ENCODE measurements around the gene KRTAP10-7. TPM values are rescaled to one million over a fixed set of nuclear protein-coding genes. Genes with fewer than 3 reads are reported as not detected.

KRTAP10-7 gene
- total and polyA plus RNA-seq, 2 of the 13 experiments (the other 11 are each of a cell fraction or from before 2014, with no cell fraction given) = not detected

DNA sequence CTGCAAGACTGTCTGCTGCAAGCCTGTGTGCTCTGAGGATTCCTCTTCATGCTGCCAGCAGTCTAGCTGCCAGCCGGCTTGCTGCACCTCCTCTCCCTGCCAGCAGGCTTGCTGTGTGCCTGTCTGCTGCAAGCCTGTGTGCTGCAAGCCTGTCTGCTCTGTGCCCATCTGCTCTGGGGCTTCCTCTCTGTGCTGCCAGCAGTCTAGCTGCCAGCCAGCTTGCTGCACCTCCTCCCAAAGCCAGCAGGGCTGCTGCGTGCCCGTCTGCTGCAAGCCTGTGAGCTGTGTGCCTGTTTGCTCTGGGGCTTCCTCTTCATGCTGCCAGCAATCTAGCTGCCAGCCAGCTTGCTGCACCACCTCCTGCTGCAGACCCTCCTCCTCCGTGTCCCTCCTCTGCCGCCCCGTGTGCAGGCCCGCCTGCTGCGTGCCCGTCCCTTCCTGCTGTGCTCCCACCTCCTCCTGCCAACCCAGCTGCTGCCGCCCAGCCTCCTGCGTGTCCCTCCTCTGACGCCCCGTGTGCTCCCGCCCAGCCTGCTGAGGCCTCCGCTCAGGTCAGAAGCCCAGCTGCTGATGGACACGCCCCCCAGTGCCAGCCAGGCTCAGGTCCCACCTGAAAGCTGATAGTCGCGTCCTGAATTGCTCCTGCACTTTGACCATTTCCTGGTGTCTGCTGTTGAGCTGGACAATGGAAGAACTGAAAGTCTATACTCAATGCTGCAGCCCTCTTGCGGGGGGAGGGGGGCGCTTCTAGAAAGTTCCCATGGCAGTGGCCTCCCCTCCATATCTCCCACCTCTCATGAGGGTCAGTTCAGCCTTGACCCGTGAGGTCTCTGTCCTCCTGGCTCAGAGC is 25.7 kb upstream of the KRTAP10-7 start (continued):
- TF ChIP-seq, protein P1, sequence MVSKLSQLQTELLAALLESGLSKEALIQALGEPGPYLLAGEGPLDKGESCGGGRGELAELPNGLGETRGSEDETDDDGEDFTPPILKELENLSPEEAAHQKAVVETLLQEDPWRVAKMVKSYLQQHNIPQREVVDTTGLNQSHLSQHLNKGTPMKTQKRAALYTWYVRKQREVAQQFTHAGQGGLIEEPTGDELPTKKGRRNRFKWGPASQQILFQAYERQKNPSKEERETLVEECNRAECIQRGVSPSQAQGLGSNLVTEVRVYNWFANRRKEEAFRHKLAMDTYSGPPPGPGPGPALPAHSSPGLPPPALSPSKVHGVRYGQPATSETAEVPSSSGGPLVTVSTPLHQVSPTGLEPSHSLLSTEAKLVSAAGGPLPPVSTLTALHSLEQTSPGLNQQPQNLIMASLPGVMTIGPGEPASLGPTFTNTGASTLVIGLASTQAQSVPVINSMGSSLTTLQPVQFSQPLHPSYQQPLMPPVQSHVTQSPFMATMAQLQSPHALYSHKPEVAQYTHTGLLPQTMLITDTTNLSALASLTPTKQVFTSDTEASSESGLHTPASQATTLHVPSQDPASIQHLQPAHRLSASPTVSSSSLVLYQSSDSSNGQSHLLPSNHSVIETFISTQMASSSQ (IDR thresholded peaks at IDR 0.05; ENCODE audit: low read depth) = no peak
- TF ChIP-seq, protein P1 (CRISPR knock-in tag; IDR thresholded peaks at IDR 0.05; ENCODE audit: borderline replicate concordance) = no peak; the same call in 1 of the 2 replicates
- TF ChIP-seq, protein P2, sequence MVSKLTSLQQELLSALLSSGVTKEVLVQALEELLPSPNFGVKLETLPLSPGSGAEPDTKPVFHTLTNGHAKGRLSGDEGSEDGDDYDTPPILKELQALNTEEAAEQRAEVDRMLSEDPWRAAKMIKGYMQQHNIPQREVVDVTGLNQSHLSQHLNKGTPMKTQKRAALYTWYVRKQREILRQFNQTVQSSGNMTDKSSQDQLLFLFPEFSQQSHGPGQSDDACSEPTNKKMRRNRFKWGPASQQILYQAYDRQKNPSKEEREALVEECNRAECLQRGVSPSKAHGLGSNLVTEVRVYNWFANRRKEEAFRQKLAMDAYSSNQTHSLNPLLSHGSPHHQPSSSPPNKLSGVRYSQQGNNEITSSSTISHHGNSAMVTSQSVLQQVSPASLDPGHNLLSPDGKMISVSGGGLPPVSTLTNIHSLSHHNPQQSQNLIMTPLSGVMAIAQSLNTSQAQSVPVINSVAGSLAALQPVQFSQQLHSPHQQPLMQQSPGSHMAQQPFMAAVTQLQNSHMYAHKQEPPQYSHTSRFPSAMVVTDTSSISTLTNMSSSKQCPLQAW (CRISPR knock-in tag; IDR thresholded peaks at IDR 0.05) = peak; percentile 63
- no peak for TF ChIP-seq RAD21 (CRISPR knock-in tag; IDR thresholded peaks at IDR 0.05)
- TF ChIP-seq ZNF383 (CRISPR knock-in tag; IDR thresholded peaks at IDR 0.05; ENCODE audit: borderline replicate concordance) = no peak
- no peak for TF ChIP-seq NFRKB (IDR thresholded peaks at IDR 0.05)
- TF ChIP-seq MXI1 (IDR thresholded peaks at IDR 0.05; ENCODE audit: borderline replicate concordance, low read depth, low read length) = 0 out of 3 replicates have a peak, but pooled peaks have one; percentile 58
- no peak for TF ChIP-seq ZFYVE20 (CRISPR knock-in tag; IDR thresholded peaks at IDR 0.05; ENCODE audit: borderline replicate concordance, low read depth)
- TF ChIP-seq, protein P3, sequence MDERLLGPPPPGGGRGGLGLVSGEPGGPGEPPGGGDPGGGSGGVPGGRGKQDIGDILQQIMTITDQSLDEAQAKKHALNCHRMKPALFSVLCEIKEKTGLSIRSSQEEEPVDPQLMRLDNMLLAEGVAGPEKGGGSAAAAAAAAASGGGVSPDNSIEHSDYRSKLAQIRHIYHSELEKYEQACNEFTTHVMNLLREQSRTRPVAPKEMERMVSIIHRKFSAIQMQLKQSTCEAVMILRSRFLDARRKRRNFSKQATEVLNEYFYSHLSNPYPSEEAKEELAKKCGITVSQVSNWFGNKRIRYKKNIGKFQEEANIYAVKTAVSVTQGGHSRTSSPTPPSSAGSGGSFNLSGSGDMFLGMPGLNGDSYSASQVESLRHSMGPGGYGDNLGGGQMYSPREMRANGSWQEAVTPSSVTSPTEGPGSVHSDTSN (CRISPR knock-in tag; IDR thresholded peaks at IDR 0.05) = no peak
- no peak for TF ChIP-seq ZSCAN30 (CRISPR knock-in tag; IDR thresholded peaks at IDR 0.05)
- no peak for TF ChIP-seq TMF1 (CRISPR knock-in tag; IDR thresholded peaks at IDR 0.05; ENCODE audit: low read depth)
- no peak for TF ChIP-seq CBX2 (IDR thresholded peaks at IDR 0.05; ENCODE audit: low read depth, low read length)
- TF ChIP-seq CBX2 (CRISPR knock-in tag; IDR thresholded peaks at IDR 0.05; ENCODE audit: low read depth) = no peak
- TF ChIP-seq, protein P4, sequence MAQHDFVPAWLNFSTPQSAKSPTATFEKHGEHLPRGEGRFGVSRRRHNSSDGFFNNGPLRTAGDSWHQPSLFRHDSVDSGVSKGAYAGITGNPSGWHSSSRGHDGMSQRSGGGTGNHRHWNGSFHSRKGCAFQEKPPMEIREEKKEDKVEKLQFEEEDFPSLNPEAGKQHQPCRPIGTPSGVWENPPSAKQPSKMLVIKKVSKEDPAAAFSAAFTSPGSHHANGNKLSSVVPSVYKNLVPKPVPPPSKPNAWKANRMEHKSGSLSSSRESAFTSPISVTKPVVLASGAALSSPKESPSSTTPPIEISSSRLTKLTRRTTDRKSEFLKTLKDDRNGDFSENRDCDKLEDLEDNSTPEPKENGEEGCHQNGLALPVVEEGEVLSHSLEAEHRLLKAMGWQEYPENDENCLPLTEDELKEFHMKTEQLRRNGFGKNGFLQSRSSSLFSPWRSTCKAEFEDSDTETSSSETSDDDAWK (CRISPR knock-in tag; IDR thresholded peaks at IDR 0.05) = no peak
- TF ChIP-seq ZNF317 (CRISPR knock-in tag; IDR thresholded peaks at IDR 0.05) = peak; percentile 100
- TF ChIP-seq, protein P5, sequence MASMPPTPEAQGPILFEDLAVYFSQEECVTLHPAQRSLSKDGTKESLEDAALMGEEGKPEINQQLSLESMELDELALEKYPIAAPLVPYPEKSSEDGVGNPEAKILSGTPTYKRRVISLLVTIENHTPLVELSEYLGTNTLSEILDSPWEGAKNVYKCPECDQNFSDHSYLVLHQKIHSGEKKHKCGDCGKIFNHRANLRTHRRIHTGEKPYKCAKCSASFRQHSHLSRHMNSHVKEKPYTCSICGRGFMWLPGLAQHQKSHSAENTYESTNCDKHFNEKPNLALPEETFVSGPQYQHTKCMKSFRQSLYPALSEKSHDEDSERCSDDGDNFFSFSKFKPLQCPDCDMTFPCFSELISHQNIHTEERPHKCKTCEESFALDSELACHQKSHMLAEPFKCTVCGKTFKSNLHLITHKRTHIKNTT (CRISPR knock-in tag; IDR thresholded peaks at IDR 0.05) = no peak
- peak; percentile 89 for TF ChIP-seq ZFP90 (CRISPR knock-in tag; IDR thresholded peaks at IDR 0.05; ENCODE audit: borderline replicate concordance)
- no peak for TF ChIP-seq ZNF446 (CRISPR knock-in tag; IDR thresholded peaks at IDR 0.05)
- TF ChIP-seq MTA1 (CRISPR knock-in tag; IDR thresholded peaks at IDR 0.05; ENCODE audit: borderline replicate concordance) = peak; percentile 88; the same call in 1 of the 2 replicates

Data from HepG2 (cell line).